Measurements from ENCODE around the gene MARS1. TPM values are rescaled to one million over a fixed set of nuclear protein-coding genes. Genes with fewer than 3 reads are reported as not detected.
A peak's percentile ranks its signal among the peaks of the same experiment; 100 is the strongest.
"Not testable (repeated sequence)": the region's sequence is repeated elsewhere in the genome, so short reads cannot be mapped to it uniquely, and the experiment has no call there.

MARS1 gene
- total RNA-seq, 1 donor from 2014 or later, result 283 TPM

DNA sequence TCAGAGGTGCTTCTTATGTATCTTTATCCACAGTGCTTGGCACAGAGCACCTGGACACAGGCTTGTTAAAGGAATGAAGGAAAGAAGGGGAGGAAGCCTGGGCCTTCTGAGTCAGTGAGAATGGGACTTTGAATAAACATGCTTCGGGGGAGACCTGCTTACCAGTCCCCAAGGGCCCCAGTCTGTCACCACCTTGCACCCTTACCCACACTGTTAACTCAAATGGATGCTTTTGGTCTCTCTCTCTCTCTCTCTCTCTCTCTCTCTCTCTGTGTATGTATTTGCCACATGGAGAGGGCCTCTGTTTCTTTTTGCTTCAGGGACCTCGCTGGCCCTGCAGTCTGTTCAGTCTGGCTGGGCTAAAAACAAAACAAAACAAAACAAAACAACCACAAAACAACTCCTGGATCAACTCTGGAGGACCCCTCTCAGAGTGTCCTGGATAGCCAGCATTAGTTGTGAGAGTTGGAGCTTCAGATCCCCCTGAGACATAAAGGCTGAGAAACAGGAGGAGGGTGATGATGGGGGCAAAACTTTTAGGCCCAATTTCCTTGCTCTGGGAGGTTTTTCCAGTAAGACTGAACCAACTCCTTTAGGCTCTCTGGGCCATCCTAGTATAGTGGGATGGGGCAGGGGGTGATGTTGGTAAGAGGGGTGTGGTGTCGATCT, 63.9 kb downstream of the MARS1 start:
- H3K4me1 Mint-ChIP-seq (ENCODE audit: low read depth), result peaks cover 23% of the 10 kb centered on the region
- peak overlapping the region; percentile 72 for H3K4me3 Mint-ChIP-seq
- no peak for DNase-seq (ENCODE audit: low spot score)
- H3K36me3 Mint-ChIP-seq (ENCODE audit: low read depth), result no peaks in the 10 kb centered on the region
- H3K27me3 Mint-ChIP-seq (ENCODE audit: insufficient read depth), result peaks cover 15% of the 10 kb centered on the region
- H3K9me3 Mint-ChIP-seq, result no peaks in the 10 kb centered on the region
- H3K27ac Mint-ChIP-seq, result no peak overlapping the region
- intact Hi-C loops (cut with micrococcal nuclease), result loop anchor here (5.0 kb wide), 1 partner anchor 61 kb away; the partner anchor contains the start of gene ARHGEF25

DNA sequence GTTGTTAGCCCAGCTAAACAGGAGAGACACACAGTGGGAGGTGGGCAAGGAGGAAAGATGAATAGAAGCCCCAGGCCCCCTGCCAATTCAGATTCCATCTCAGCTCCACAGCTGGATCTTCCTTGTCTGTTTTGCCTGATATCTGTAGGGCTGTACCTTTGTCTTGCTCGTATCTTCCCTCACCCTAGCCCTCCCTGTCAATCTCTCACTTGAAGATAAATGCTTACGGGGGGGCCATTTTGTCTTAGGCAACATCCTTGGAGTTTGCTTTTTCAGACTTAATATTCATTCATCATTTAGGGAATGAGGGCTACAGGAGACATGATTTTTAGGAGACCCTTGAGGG, 64.4 kb downstream of the MARS1 start:
- intact Hi-C loops (cut with micrococcal nuclease), result loop anchor here (5.0 kb wide), 1 partner anchor 60 kb away; the partner anchor contains the start of gene ARHGEF25
- peaks cover 19% of the 10 kb centered on the region for H3K4me1 Mint-ChIP-seq (ENCODE audit: low read depth)
- H3K9me3 Mint-ChIP-seq, result no peaks in the 10 kb centered on the region
- H3K27ac Mint-ChIP-seq, result no peak overlapping the region
- peaks cover 12% of the 10 kb centered on the region for H3K27me3 Mint-ChIP-seq (ENCODE audit: insufficient read depth)
- H3K4me3 Mint-ChIP-seq, result no peak overlapping the region
- DNase-seq (ENCODE audit: low spot score), result no peak
- H3K36me3 Mint-ChIP-seq (ENCODE audit: low read depth), result no peaks in the 10 kb centered on the region

- no peaks in the 10 kb centered on the region for H3K36me3 Mint-ChIP-seq (ENCODE audit: low read depth)
Measured at GRCh38 chr12:57552835-57553313, 65.0 kb downstream of the MARS1 start.

GRCh38 chr12:57553343-57554202, 65.7 kb downstream of the MARS1 start:
- no peak overlapping the region for H3K4me3 Mint-ChIP-seq

More at GRCh38 chr12:57552835-57553313, 65.0 kb downstream of the MARS1 start:
- peaks cover 13% of the 10 kb centered on the region for H3K4me1 Mint-ChIP-seq (ENCODE audit: low read depth)
- no peak overlapping the region for H3K4me3 Mint-ChIP-seq
- intact Hi-C loops (cut with micrococcal nuclease), result loop anchor here (5.0 kb wide), 1 partner anchor 59 kb away; the partner anchor contains the start of gene ARHGEF25
- H3K27me3 Mint-ChIP-seq (ENCODE audit: insufficient read depth), result peaks cover 11% of the 10 kb centered on the region
- H3K27ac Mint-ChIP-seq, result no peak overlapping the region
- H3K9me3 Mint-ChIP-seq, result no peaks in the 10 kb centered on the region
- no peak for DNase-seq (ENCODE audit: low spot score)

DNA sequence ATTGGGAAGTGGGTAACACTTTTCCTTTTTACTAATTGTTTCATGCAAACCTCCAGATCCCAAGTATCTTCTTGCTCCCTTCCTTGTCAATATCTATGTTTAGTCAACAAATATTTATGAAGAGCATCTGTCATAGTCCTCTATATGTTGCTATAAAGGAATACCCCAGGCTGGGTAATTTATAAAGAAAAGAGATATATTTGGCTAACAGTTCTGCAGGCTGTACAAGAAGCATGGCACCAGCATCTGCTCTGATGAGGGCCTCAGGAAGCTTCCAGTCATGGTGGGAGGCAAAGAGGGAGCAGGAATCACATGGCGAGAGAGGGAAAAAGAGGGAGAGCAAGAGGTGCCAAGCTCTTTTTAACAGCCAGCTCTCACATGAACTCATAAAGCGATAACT, 66.6 kb downstream of the MARS1 start:
- peaks cover 10% of the 10 kb centered on the region for H3K4me1 Mint-ChIP-seq (ENCODE audit: low read depth)
- H3K36me3 Mint-ChIP-seq (ENCODE audit: low read depth), result no peaks in the 10 kb centered on the region
- DNase-seq (ENCODE audit: low spot score), result no peak
- no peak overlapping the region for H3K27ac Mint-ChIP-seq
- intact Hi-C loops (cut with micrococcal nuclease), result loop anchor here (5.0 kb wide), 1 partner anchor 58 kb away; the partner anchor contains the start of gene ARHGEF25
- H3K4me3 Mint-ChIP-seq, result no peak overlapping the region
- H3K27me3 Mint-ChIP-seq (ENCODE audit: insufficient read depth), result peaks cover 4% of the 10 kb centered on the region
- no peaks in the 10 kb centered on the region for H3K9me3 Mint-ChIP-seq

More at GRCh38 chr12:57553343-57554202, 65.7 kb downstream of the MARS1 start:
- peaks cover 11% of the 10 kb centered on the region for H3K27me3 Mint-ChIP-seq (ENCODE audit: insufficient read depth)
- H3K36me3 Mint-ChIP-seq (ENCODE audit: low read depth), result no peaks in the 10 kb centered on the region
- H3K9me3 Mint-ChIP-seq, result no peaks in the 10 kb centered on the region
- H3K4me1 Mint-ChIP-seq (ENCODE audit: low read depth), result peaks cover 13% of the 10 kb centered on the region
- no peak overlapping the region for H3K27ac Mint-ChIP-seq
- DNase-seq (ENCODE audit: low spot score), result no peak
- intact Hi-C loops (cut with micrococcal nuclease), result loop anchor here (5.0 kb wide), 1 partner anchor 59 kb away; the partner anchor contains the start of gene ARHGEF25

GRCh38 chr12:57554897-57555296, 67.0 kb downstream of the MARS1 start:
- Mint-ChIP-seq H3K4me3 (no peak overlapping the region), H3K4me1 (ENCODE audit: low read depth) (peaks cover 8% of the 10 kb centered on the region)

GRCh38 chr12:57558864-57559263, 71.0 kb downstream of the MARS1 start:
- Mint-ChIP-seq H3K27me3 (ENCODE audit: insufficient read depth) (peaks cover 11% of the 10 kb centered on the region), H3K9me3 (no peaks in the 10 kb centered on the region), H3K4me3 (no peak overlapping the region), H3K4me1 (ENCODE audit: low read depth) (no peaks in the 10 kb centered on the region), H3K27ac (no peak overlapping the region), H3K36me3 (ENCODE audit: low read depth) (no peaks in the 10 kb centered on the region)
- DNase-seq (ENCODE audit: low spot score), result no peak
- intact Hi-C loops (cut with micrococcal nuclease), result loop anchor here (1.0 kb wide), 1 partner anchor 9 kb away; the partner anchor contains the start of gene KIF5A

More at GRCh38 chr12:57554897-57555296, 67.0 kb downstream of the MARS1 start:
- H3K9me3 Mint-ChIP-seq, result no peaks in the 10 kb centered on the region
- no peak overlapping the region for H3K27ac Mint-ChIP-seq
- intact Hi-C loops (cut with micrococcal nuclease), result loop anchor here (5.0 kb wide), 1 partner anchor 57 kb away; the partner anchor contains the start of gene ARHGEF25
- no peak for DNase-seq (ENCODE audit: low spot score)
- H3K27me3 Mint-ChIP-seq (ENCODE audit: insufficient read depth), result peaks cover 4% of the 10 kb centered on the region
- no peaks in the 10 kb centered on the region for H3K36me3 Mint-ChIP-seq (ENCODE audit: low read depth)

DNA sequence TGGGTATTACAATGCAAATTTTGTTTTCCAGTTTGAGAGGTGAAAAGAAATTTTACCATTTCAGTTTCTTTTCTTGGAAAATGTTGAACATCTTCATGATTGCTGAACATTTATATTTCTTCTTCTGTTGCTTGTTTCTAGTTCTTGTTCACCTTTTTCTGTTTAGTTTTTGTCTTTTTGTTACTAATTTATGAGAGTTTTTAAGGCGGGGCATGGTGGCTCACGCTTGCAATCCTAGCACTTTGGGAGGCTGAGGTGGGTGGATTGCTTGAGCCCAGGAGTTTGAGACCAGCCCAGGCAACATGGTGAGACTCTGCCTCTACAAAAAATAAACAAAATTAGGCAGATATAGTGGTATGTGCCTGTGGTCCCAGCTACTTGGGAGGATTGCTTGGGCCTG, 72.6 kb downstream of the MARS1 start:
- no peak for DNase-seq (ENCODE audit: low spot score)
- Mint-ChIP-seq H3K4me1 (ENCODE audit: low read depth) (no peaks in the 10 kb centered on the region), H3K27me3 (ENCODE audit: insufficient read depth) (peaks cover 15% of the 10 kb centered on the region), H3K4me3 (no peak overlapping the region), H3K36me3 (ENCODE audit: low read depth) (no peaks in the 10 kb centered on the region), H3K27ac (no peak overlapping the region), H3K9me3 (no peaks in the 10 kb centered on the region)
- intact Hi-C loops (cut with micrococcal nuclease), result no loop called here

GRCh38 chr12:57561117-57561516, 73.2 kb downstream of the MARS1 start:
- H3K4me3 Mint-ChIP-seq, result not testable (repeated sequence)

GRCh38 chr12:57563358-57563757, 75.5 kb downstream of the MARS1 start:
- H3K9me3 Mint-ChIP-seq, result no peaks in the 10 kb centered on the region
- H3K36me3 Mint-ChIP-seq (ENCODE audit: low read depth), result no peaks in the 10 kb centered on the region
- peaks cover 12% of the 10 kb centered on the region for H3K27me3 Mint-ChIP-seq (ENCODE audit: insufficient read depth)
- intact Hi-C loops (cut with micrococcal nuclease), result no loop called here
- H3K4me3 Mint-ChIP-seq, result no peak overlapping the region
- DNase-seq (ENCODE audit: low spot score), result no peak
- H3K27ac Mint-ChIP-seq, result no peak overlapping the region
- no peaks in the 10 kb centered on the region for H3K4me1 Mint-ChIP-seq (ENCODE audit: low read depth)

More at GRCh38 chr12:57561117-57561516, 73.2 kb downstream of the MARS1 start:
- DNase-seq (ENCODE audit: low spot score); H3K9me3 Mint-ChIP-seq; H3K27ac Mint-ChIP-seq; intact Hi-C loops (cut with micrococcal nuclease); H3K4me1 Mint-ChIP-seq (ENCODE audit: low read depth); H3K36me3 Mint-ChIP-seq (ENCODE audit: low read depth): not testable (repeated sequence)
- peaks cover 15% of the 10 kb centered on the region for H3K27me3 Mint-ChIP-seq (ENCODE audit: insufficient read depth)

GRCh38 chr12:57564178-57564740, 76.4 kb downstream of the MARS1 start:
- no peaks in the 10 kb centered on the region for H3K36me3 Mint-ChIP-seq (ENCODE audit: low read depth)
- no peaks in the 10 kb centered on the region for H3K4me1 Mint-ChIP-seq (ENCODE audit: low read depth)
- no peak overlapping the region for H3K27ac Mint-ChIP-seq
- no peak overlapping the region for H3K4me3 Mint-ChIP-seq
- H3K27me3 Mint-ChIP-seq (ENCODE audit: insufficient read depth), result peaks cover 12% of the 10 kb centered on the region
- DNase-seq (ENCODE audit: low spot score), result no peak
- intact Hi-C loops (cut with micrococcal nuclease), result no loop called here
- no peaks in the 10 kb centered on the region for H3K9me3 Mint-ChIP-seq

All from activated T-helper 1 cell treated with anti-CD3 and anti-CD28 coated beads, Interleukin-12 subunit alpha, Interleukin-12 subunit beta, Interleukin-2, Interleukin-4 antibody, amounts not matched to agents 30 ng/mL and 10 ng/mL and 1 ng/mL, durations not matched to agents 14 hours and 24 hours and 36 hours (primary cell).